HG03457 (cell line): Measurements from ENCODE around the gene LIN37.
A peak's percentile ranks its signal among the peaks of the same experiment; 100 is the strongest.
"Not testable (repeated sequence)": the region's sequence is repeated elsewhere in the genome, so short reads cannot be mapped to it uniquely, and the experiment has no call there.

Source experiments
- ATAC-seq: cut with Tn5 transposase; IDR thresholded peaks from one replicate; pipeline ENCODE4 v1.9.1; 2021; ENCODE audit warnings: moderate number of reproducible peaks; ENCODE audit not compliant: unreplicated experiment

LIN37 gene

DNA sequence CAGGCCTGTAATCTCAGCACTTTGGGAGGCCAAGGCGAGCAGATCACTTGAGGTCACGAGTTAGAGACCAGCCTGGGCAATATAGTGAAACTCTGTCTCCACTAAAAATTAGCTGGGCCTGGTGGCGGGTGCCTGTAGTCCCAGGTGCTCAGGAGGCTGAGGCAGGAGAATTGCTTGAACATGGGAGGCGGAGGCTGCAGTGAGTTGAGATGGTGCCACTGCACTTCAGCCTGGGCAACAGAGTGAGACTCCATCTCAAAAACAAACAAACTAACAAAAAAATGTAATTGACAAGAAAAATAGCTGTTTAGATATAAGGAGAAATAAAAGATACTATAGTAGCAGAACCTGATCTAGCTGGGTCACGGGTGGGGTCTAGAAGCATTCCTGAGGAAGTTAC lies 24.0 kb downstream of the LIN37 start:
- ATAC-seq = not testable (repeated sequence)

GRCh38 chr19:35773020-35773806 lies 24.8 kb downstream of the LIN37 start:
- no peak for ATAC-seq

DNA sequence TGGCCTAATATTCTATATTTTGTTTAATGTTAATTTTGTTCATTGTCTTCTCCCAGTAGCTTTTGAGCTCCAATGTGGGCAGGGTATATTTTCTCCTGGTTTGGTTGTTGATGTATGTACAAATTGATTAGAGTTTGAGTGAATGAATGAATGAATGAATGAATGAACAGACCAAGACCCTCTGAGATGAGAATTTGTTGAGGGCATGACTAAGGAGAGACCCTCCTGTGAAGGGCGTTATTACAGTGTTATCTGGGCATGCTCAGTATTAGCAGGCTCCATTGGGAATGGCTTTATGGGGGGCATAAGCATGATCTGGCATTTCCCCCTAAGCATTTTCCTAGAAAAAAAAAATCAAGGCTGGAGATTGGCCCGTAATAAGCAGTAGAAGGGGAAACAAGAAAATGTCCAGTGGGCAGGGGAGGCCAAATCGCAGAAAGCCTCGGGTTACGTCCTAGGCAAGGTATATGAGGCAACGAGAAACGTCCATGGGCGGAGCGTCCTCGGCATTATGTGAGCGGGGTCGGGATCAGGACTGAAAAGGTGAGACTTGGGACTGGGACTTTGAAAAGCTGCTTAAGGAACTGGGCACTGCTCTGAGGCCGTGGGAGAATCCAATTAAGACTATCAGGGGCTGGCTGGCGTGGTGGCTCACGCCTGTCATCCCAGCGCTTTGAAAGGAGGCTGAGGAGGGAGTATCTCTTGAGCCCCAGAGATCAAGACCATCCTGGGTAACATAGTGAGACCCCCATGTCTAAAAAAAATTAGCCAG lies 26.1 kb downstream of the LIN37 start:
- no peak for ATAC-seq

- no peak for ATAC-seq
Observed at GRCh38 chr19:35775046-35775297, 26.6 kb downstream of the LIN37 start.

DNA sequence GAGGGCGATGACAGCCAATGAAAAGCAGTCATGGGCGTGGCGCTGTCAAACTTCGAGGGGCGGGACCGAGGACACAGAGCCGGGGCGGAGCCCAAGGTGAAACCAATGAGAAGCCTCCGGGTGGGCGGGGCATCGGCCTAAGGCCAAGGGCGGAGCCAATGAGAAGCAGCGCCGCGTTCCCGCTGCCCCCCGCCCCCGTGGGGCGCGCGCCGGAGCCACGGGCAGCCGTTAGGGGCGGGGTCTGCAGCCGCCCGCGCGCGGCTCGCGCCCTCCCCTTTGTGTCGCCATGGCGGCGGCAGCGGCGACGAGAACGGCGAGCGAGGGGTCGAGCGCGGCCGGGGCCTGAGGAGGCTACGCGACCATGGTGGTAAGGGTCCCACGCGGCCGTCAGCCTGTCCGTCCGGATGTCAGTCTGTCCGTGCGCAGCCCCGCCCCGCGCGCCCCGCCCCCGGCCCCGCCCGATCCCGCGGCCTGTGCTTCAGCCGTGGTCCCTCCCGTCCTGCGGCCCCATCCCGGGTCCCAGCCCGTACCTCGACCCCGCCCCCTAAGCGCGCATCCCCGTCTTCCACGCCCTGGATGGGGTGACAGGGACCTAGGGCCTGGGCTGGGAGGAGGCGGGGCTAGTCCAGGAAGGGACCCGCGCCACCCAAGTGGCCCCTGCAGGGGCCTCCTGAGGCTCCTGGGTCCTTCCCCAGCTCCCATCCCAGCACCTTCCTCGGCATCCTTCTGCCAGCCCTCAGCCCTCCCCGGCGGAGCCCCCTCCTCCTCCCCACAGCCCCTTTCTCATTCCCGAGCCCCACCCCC lies 27.1 kb downstream of the LIN37 start, which contains the start of gene ARHGAP33:
Gene ARHGAP33 (plus strand): TSS at position 267 of the 804 bp plus-strand sequence. CDS start 95 bp downstream, at position 362.
- peak; percentile 82 for ATAC-seq

GRCh38 chr19:35776102-35776788 lies 27.9 kb downstream of the LIN37 start:
- ATAC-seq = no peak

GRCh38 chr19:35777086-35777841 lies 28.9 kb downstream of the LIN37 start:
- ATAC-seq = no peak

GRCh38 chr19:35777961-35778360 lies 29.6 kb downstream of the LIN37 start:
- ATAC-seq = no peak

- ATAC-seq = no peak
Observed at GRCh38 chr19:35779033-35779432, 30.7 kb downstream of the LIN37 start.

- no peak for ATAC-seq
Observed at GRCh38 chr19:35780058-35780457, 31.7 kb downstream of the LIN37 start.

GRCh38 chr19:35780717-35781116 lies 32.3 kb downstream of the LIN37 start:
- ATAC-seq = no peak

GRCh38 chr19:35781650-35782049 lies 33.3 kb downstream of the LIN37 start:
- ATAC-seq = no peak

- ATAC-seq = no peak
Observed at GRCh38 chr19:35782589-35782988, 34.2 kb downstream of the LIN37 start.

DNA sequence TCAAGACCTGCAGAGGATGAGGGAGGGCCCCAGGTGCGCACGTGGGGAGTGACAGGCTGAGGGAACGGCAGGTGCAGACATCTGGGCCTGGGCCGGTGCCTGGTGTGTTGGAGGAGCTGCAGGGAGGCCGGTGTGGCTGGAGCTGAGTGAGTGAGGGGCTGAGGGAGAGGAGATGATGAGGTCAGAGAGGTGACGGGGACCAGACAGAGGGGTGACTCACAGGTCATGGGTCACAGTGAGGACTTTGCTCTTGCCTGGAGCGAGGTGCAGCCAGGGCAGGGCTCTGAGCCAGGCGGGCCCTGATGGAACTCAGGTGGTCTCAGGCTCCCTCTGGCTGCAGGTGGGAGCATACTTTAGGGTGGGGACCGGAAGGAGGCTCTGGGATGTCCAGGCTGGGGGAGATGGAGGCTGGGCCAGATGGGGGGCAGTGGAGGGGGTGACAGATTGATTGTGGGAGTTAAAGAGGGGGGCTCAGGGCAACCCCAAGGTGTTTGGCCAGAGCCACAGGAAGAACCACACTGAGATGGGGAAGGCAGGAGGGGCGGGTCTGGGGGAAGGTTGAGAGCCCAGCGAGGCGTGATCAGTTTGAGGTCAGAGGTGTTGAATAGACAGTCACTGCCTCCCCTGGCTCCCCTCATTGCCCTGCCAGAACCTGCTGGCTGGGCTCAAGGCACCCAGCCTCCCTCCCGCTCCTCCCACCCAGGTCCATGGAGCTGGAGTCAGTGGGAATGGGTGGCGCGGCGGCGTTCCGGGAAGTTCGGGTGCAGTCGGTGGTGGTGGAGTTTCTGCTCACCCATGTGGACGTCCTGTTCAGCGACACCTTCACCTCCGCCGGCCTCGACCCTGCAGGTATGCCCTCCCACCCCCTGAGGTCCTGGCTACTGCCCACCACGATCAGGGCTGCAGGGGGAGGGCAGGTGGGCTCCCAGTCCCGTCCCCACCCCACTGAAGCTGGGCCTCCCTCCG lies 35.4 kb downstream of the LIN37 start:
- no peak for ATAC-seq

- no peak for ATAC-seq
Observed at GRCh38 chr19:35784503-35785338, 36.3 kb downstream of the LIN37 start.

DNA sequence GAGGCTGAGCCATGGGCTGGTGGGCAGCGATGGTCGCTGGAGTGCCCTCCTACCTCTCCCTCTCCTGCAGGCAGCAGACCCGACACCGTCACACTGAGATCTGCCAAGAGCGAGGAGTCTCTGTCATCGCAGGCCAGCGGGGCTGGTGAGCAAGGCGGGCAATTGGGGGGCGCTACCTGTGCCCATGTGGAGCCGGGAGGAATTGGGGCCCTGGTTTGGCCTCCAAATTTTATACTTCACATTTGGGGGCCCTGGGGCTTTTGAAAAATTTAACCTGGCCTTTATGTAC lies 36.9 kb downstream of the LIN37 start:
- ATAC-seq = no peak

GRCh38 chr19:35786299-35787160 lies 38.2 kb downstream of the LIN37 start:
- ATAC-seq = no peak
